AG08395 (cell line): Measurements from ENCODE around the gene TOR1B.

ENCODE experiments used
- DNase-seq: peaks from one replicate; pipeline ENCODE4 v3.0.0; 2012; ENCODE audit warnings: mixed read lengths, low spot score

TOR1B gene

GRCh38 chr9:129814432-129815223 lies 11.6 kb downstream of the TOR1B start:
- no peak for DNase-seq

GRCh38 chr9:129815278-129815677 lies 12.3 kb downstream of the TOR1B start:
- DNase-seq: no peak

GRCh38 chr9:129816501-129817435 lies 13.8 kb downstream of the TOR1B start:
- DNase-seq: no peak

- DNase-seq: peak; percentile 30
Observed at GRCh38 chr9:129822898-129823541, 20.0 kb downstream of the TOR1B start.

- peak; percentile 13 for DNase-seq
Observed at GRCh38 chr9:129823542-129823934, 20.6 kb downstream of the TOR1B start.

- peak; percentile 96 for DNase-seq
Observed at GRCh38 chr9:129823935-129824601, 21.1 kb downstream of the TOR1B start, which contains the start of gene TOR1A. TOR1A (minus strand) TSS chr9:129824136; CDS start chr9:129824085, 51 bp downstream.

GRCh38 chr9:129826344-129826743 lies 23.4 kb downstream of the TOR1B start:
- peak; percentile 13 for DNase-seq

- DNase-seq: no peak
Observed at GRCh38 chr9:129826759-129827158, 23.8 kb downstream of the TOR1B start.

GRCh38 chr9:129828051-129828450 lies 25.1 kb downstream of the TOR1B start:
- DNase-seq: no peak

- DNase-seq: no peak
Observed at GRCh38 chr9:129828969-129829368, 26.0 kb downstream of the TOR1B start.

GRCh38 chr9:129832982-129833381 lies 30.0 kb downstream of the TOR1B start:
- no peak for DNase-seq

- DNase-seq: peak; percentile 24
Observed at GRCh38 chr9:129834489-129835127, 31.6 kb downstream of the TOR1B start.

GRCh38 chr9:129835128-129835859 lies 32.3 kb downstream of the TOR1B start, which contains the start of the genes C9orf78 and USP20:
C9orf78 (minus strand) TSS chr9:129835275; CDS start chr9:129835221, 54 bp downstream.
USP20 (plus strand) TSS chr9:129835458; CDS start chr9:129852556, 17,098 bp downstream.
- peak; percentile 99 for DNase-seq

- no peak for DNase-seq
Observed at GRCh38 chr9:129835860-129836223, 32.9 kb downstream of the TOR1B start.

- DNase-seq: no peak
Observed at GRCh38 chr9:129836311-129837007, 33.5 kb downstream of the TOR1B start.

- peak; percentile 78 for DNase-seq
Observed at GRCh38 chr9:129838707-129839259, 35.8 kb downstream of the TOR1B start.

- DNase-seq: no peak
Observed at GRCh38 chr9:129839324-129840023, 36.5 kb downstream of the TOR1B start.

- DNase-seq: no peak
Observed at GRCh38 chr9:129840034-129840433, 37.0 kb downstream of the TOR1B start.

- DNase-seq: no peak
Observed at GRCh38 chr9:129841071-129841470, 38.1 kb downstream of the TOR1B start.
